HCT116 (cell line): ENCODE results near the gene TAF1C. TPM values are rescaled to one million over a fixed set of nuclear protein-coding genes. Genes with fewer than 3 reads are reported as not detected.

Source experiments
- ATAC-seq: fragments of 200-7000 bp; cut with Tn5 transposase; 2 replicates; pipeline ENCODE4 v1.9.1; 2020; ENCODE audit warnings: mild to moderate bottlenecking, moderate library complexity
- BruUV-seq: library from RNA; stranded (reverse); fragments of 400-500 nt; replicated peaks from 2 replicates; lab custom pipeline; 2021; lab: Mats Ljungman, UMichigan
- CTCF ChIA-PET: fragments of 300-600 bp; sonication (Branson Sonifier 250); formaldehyde crosslinking; loops from one replicate; lab custom pipeline; 2021; ENCODE audit warnings: antibody characterized with exemption; lab: Charles Lee
- POLR2A ChIA-PET: fragments of 300-600, 350-600 bp; sonication (Branson Sonifier 250); formaldehyde crosslinking; loops from one replicate; lab custom pipeline; 2021; ENCODE audit warnings: antibody characterized with exemption; lab: Charles Lee
- RAD21 ChIA-PET, 2 experiments: fragments of 300-600 bp; sonication (Branson Sonifier 250); formaldehyde crosslinking; loops; one replicate each; lab custom pipeline; 2023; ENCODE audit warnings: low total read pairs in 2 of 2; ENCODE audit not compliant: uncharacterized antibody in 2 of 2, unreplicated experiment in 2 of 2, low non-redundant PET in 1 of 2; lab: Charles Lee
- DNase-seq: peaks from one replicate; pipeline ENCODE4 v3.0.0-alpha.2; 2010; ENCODE audit warnings: low read depth, low spot score
- H2AFZ ChIP-seq: fragments of 200-600 bp; shearing (Covaris generic), sonication (generic); 2 replicates; pipeline ENCODE4 v1.6.1; 2017; ENCODE audit warnings: low read depth, mixed run types, mixed read lengths, antibody characterized with exemption, low read length; ENCODE audit not compliant: poor library complexity, severe bottlenecking
- H3K27ac ChIP-seq: 2 replicates; pipeline ENCODE4 v1.5.1; 2012; ENCODE audit warnings: low read depth, low read length
- H3K27me3 ChIP-seq: fragments of 200-600 bp; sonication (generic); 2 replicates; pipeline ENCODE4 v1.6.1; 2016; ENCODE audit warnings: mixed run types, low read length, mixed read lengths; ENCODE audit not compliant: insufficient read depth
- H3K36me3 ChIP-seq, 2 experiments: fragments of 200-500 bp in 1 of 2; fragments of 200-600 bp in 1 of 2; sonication (Bioruptor generic) in 1 of 2; sonication (generic) in 1 of 2; 2 replicates each; pipeline versions ENCODE4 v1.5.1 to v1.6.1; 2014 to 2016; ENCODE audit warnings: low read length in 2 of 2, inconsistent platforms in 1 of 2, mixed read lengths in 1 of 2, mixed run types in 1 of 2; ENCODE audit not compliant: insufficient read depth in 2 of 2, control insufficient read depth in 1 of 2
- H3K4me1 ChIP-seq, 2 experiments: fragments of 200-600 bp in 1 of 2; sonication (generic) in 1 of 2; 2 replicates each; pipeline versions ENCODE4 v1.5.1 to v1.6.1; 2012 to 2017; ENCODE audit warnings: low read length in 2 of 2, inconsistent platforms in 1 of 2, mild to moderate bottlenecking in 1 of 2, mixed read lengths in 1 of 2, mixed run types in 1 of 2, moderate library complexity in 1 of 2; ENCODE audit not compliant: insufficient read depth in 2 of 2, control insufficient read depth in 1 of 2
- H3K4me2 ChIP-seq: fragments of 200-600 bp; sonication (generic); 2 replicates; pipeline ENCODE4 v1.6.1; 2017; ENCODE audit warnings: mixed run types, low read length, mixed read lengths
- H3K4me3 ChIP-seq, 2 experiments: fragments of 200-600 bp in 1 of 2; sonication (generic) in 1 of 2; replicated peaks in 1 of 2; 2 replicates each; pipeline ENCODE4 v1.5.1; 2011 to 2016; ENCODE audit warnings: low read length in 2 of 2, control low read depth in 1 of 2, low read depth in 1 of 2, mild to moderate bottlenecking in 1 of 2, mixed read lengths in 1 of 2, mixed run types in 1 of 2
- H3K79me2 ChIP-seq: fragments of 200-600 bp; sonication (generic); 2 replicates; pipeline ENCODE4 v1.6.1; 2017; ENCODE audit warnings: mild to moderate bottlenecking, mixed run types, low read length, moderate library complexity, mixed read lengths; ENCODE audit not compliant: insufficient read depth
- H3K9ac ChIP-seq: fragments of 200-600 bp; sonication (generic); 2 replicates; pipeline ENCODE4 v1.6.1; 2016; ENCODE audit warnings: low read length, mixed read lengths
- H3K9me2 ChIP-seq: fragments of 200-600 bp; sonication (generic), shearing (Covaris generic); 2 replicates; pipeline ENCODE4 v1.6.1; 2017; ENCODE audit warnings: mixed run types, mild to moderate bottlenecking, moderate library complexity; ENCODE audit not compliant: insufficient read depth
- H3K9me3 ChIP-seq, 2 experiments: fragments of 200-500 bp in 1 of 2; fragments of 200-600 bp in 1 of 2; sonication (Bioruptor generic) in 1 of 2; sonication (generic) in 1 of 2; 2 replicates each; pipeline ENCODE4 v1.6.1; 2014 to 2017; ENCODE audit warnings: low read length in 2 of 2, mixed read lengths in 2 of 2, inconsistent platforms in 1 of 2, low read depth in 1 of 2, mild to moderate bottlenecking in 1 of 2, mixed run types in 1 of 2, moderate library complexity in 1 of 2; ENCODE audit not compliant: control insufficient read depth in 1 of 2, insufficient read depth in 1 of 2
- H4K20me1 ChIP-seq: fragments of 200-600 bp; sonication (generic), shearing (Covaris generic); 2 replicates; pipeline ENCODE4 v1.6.1; 2017; ENCODE audit warnings: mixed run types, mild to moderate bottlenecking, moderate library complexity; ENCODE audit not compliant: insufficient read depth
- CBX3 ChIP-seq: IDR thresholded peaks from 2 replicates; pipeline ENCODE4 v1.6.1; 2012; ENCODE audit warnings: low read depth
- CTCF ChIP-seq, 3 experiments: fragments of 200-600 bp in 1 of 3; sonication (generic) in 1 of 3; IDR thresholded peaks in 2 of 3; conservative IDR thresholded peaks in 1 of 3; 2 replicates each; pipeline ENCODE4 v1.5.1; 2012 to 2017; ENCODE audit warnings: low read depth in 2 of 3, low read length in 2 of 3, antibody characterized with exemption in 1 of 3, borderline replicate concordance in 1 of 3, control low read depth in 1 of 3, mild to moderate bottlenecking in 1 of 3, mixed read lengths in 1 of 3, mixed run types in 1 of 3, moderate library complexity in 1 of 3; ENCODE audit not compliant: insufficient read depth in 1 of 3
- EGR1 ChIP-seq: IDR thresholded peaks from 2 replicates; pipeline ENCODE4 v1.6.1; 2012; ENCODE audit warnings: low read depth
- ELF1 ChIP-seq: IDR thresholded peaks from 2 replicates; pipeline ENCODE4 v1.6.1; 2012; ENCODE audit warnings: low read depth, borderline replicate concordance
- EZH2 ChIP-seq: fragments of 200-600 bp; sonication (generic); IDR thresholded peaks from 2 replicates; pipeline ENCODE4 v1.6.1; 2017; ENCODE audit warnings: antibody characterized with exemption, mixed run types
- EZH2phosphoT487 ChIP-seq: fragments of 200-600 bp; IDR thresholded peaks from 2 replicates; pipeline ENCODE4 v1.6.1; 2018; ENCODE audit warnings: antibody characterized with exemption, borderline replicate concordance
- FOSL1 ChIP-seq: IDR thresholded peaks from 2 replicates; pipeline ENCODE4 v1.6.1; 2012; ENCODE audit warnings: low read depth
- JUND ChIP-seq: IDR thresholded peaks from 2 replicates; pipeline ENCODE4 v1.6.1; 2012
- POLR2A ChIP-seq: IDR thresholded peaks from 2 replicates; pipeline ENCODE4 v1.7.0; 2011; ENCODE audit warnings: borderline replicate concordance; ENCODE audit not compliant: insufficient read depth, insufficient read length; ENCODE audit errors: extremely low read depth
- POLR2AphosphoS5 ChIP-seq: IDR thresholded peaks from 2 replicates; pipeline ENCODE4 v1.6.1; 2011; ENCODE audit warnings: mild to moderate bottlenecking, low read depth, low read length, moderate library complexity
- RAD21 ChIP-seq: IDR thresholded peaks from 2 replicates; pipeline ENCODE4 v1.6.1; 2012; ENCODE audit warnings: low read depth, mild to moderate bottlenecking
- SP1 ChIP-seq: IDR thresholded peaks from 2 replicates; pipeline ENCODE4 v1.6.1; 2012; ENCODE audit warnings: low read depth
- SRF ChIP-seq: IDR thresholded peaks from 2 replicates; pipeline ENCODE4 v1.6.1; 2012; ENCODE audit warnings: low read depth
- TCF7L2 ChIP-seq: IDR thresholded peaks from 2 replicates; pipeline ENCODE4 v1.7.0; 2011; ENCODE audit warnings: borderline replicate concordance, inconsistent platforms; ENCODE audit not compliant: insufficient read depth, insufficient read length; ENCODE audit errors: extremely low read depth
- YY1 ChIP-seq: IDR thresholded peaks from 2 replicates; pipeline ENCODE4 v1.6.1; 2011; ENCODE audit warnings: low read length, low read depth, moderate library complexity, mild to moderate bottlenecking; ENCODE audit not compliant: insufficient replicate concordance; ENCODE audit errors: extremely low read depth
- ZFX ChIP-seq: fragments of 450-650 bp; IDR thresholded peaks from 2 replicates; pipeline ENCODE4 v1.6.1; 2017
- ZNF274 ChIP-seq: fragments of 200-500 bp; sonication (Bioruptor generic); IDR thresholded peaks from 2 replicates; pipeline ENCODE4 v1.6.1; 2014; ENCODE audit warnings: mild to moderate bottlenecking, low read depth, low read length, inconsistent platforms
- intact Hi-C: fragments of 100-400 bp; cut with micrococcal nuclease; formaldehyde crosslinking; loops from 2 replicates; pipeline ENCODE4 v1.10.0; 2022
- total RNA-seq: library from RNA; stranded (reverse); gene quantifications from one replicate; pipeline ENCODE4 v1.2.1, GENCODE V29; 2021; ENCODE audit not compliant: unreplicated experiment
- TF ChIP-seq, protein P1 (sequence below): IDR thresholded peaks from 2 replicates; pipeline ENCODE4 v1.6.1; 2011; ENCODE audit warnings: mild to moderate bottlenecking, low read length, moderate library complexity; ENCODE audit not compliant: insufficient replicate concordance; ENCODE audit errors: extremely low read depth
- TF ChIP-seq, protein P2 (sequence below): IDR thresholded peaks from 2 replicates; pipeline ENCODE4 v1.6.1; 2012

TAF1C gene
- total RNA-seq, 1 experiment from 2014 or later = 76.3 TPM

DNA sequence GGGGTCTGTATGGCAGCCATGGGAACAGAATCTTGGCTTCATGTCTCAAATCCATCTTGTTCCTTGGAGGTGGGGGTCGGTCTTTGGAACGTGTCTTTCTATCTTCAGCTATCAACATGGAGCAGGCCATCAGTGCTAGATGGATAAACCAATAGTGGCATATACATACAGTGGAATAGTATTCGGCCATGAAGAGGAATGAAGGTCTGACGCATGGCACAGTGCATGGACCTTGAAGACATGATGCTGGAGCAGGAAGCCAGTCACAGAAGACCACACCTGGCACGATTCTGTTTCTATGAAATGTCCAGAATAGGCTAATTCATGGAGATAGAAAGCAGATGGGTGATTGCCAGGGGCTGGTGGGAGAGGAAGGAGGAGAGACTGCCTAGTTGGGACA lies 45.2 kb upstream of the TAF1C start:
- Histone ChIP-seq H3K9me3 (no peaks in the 10 kb centered on the region), H3K79me2 (no peaks in the 10 kb centered on the region), H3K4me1 (peaks cover 17 to 29% of the 10 kb centered on the region in 2 experiments), H3K4me3 (no peak overlapping the region), H3K9ac (no peak overlapping the region), H3K9me2 (no peaks in the 10 kb centered on the region), H3K27ac (no peak overlapping the region), H3K27me3 (peaks cover 11% of the 10 kb centered on the region; the same call in 1 of the 2 replicates), H2AFZ (no peak overlapping the region), H3K36me3 (no peaks in the 10 kb centered on the region), H4K20me1 (no peaks in the 10 kb centered on the region), H3K4me2 (no peak overlapping the region)
- DNase-seq = no peak
- ChIA-PET RAD21 (no interaction called here), POLR2A (no interaction called here), CTCF (no interaction called here)
- TF ChIP-seq SP1 (no peak), SRF (no peak), EZH2 (no peak), CTCF (IDR thresholded peaks at IDR 0.05 in 2 of 3, conservative IDR thresholded peaks at IDR 0.05 in 1 of 3; ENCODE audit: borderline replicate concordance in 1 of 3, insufficient read depth in 1 of 3, low read depth in 2 of 3, low read length in 2 of 3) (no peak), FOSL1 (no peak), POLR2AphosphoS5 (no peak), ZFX (no peak)
- BruUV-seq = no TSS peak
- ATAC-seq = no peak
- intact Hi-C loops = no loop called here

DNA sequence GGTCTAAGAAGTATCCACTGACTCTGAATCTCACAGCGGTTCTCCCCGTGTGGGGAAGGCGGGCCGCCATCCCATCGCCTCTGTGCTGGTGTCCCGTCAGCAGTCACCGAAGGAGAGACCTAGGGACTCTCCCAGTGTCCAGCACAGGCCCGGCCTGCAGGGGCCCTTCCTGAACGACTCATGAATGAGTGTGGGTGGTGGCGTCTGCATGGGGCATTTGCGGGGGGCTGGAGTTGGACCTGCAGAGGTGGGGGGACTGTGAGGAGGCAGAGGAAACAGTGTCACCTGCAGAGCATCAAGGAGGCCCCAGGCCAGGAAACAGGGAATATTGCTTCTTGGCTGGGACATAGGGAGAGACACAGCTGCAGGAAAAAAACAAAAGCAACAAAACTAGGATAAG lies 42.6 kb upstream of the TAF1C start:
- intact Hi-C loops = no loop called here
- Histone ChIP-seq H3K9me3 (no peaks in the 10 kb centered on the region), H3K27ac (no peak overlapping the region), H2AFZ (no peak overlapping the region), H3K9ac (no peak overlapping the region), H3K27me3 (peaks cover 8% of the 10 kb centered on the region; the same call in 1 of the 2 replicates), H3K4me2 (peak overlapping the region; percentile 78), H3K4me3 (no peak overlapping the region), H4K20me1 (no peaks in the 10 kb centered on the region), H3K36me3 (no peaks in the 10 kb centered on the region), H3K79me2 (no peaks in the 10 kb centered on the region), H3K9me2 (no peaks in the 10 kb centered on the region), H3K4me1 (peaks cover 17 to 37% of the 10 kb centered on the region in 2 experiments)
- POLR2A ChIA-PET = no interaction called here
- DNase-seq = no peak
- no peak for ATAC-seq
- CTCF ChIA-PET = no interaction called here
- no TSS peak for BruUV-seq
- RAD21 ChIA-PET = interaction anchor here in 1 of 2 experiments (0.7 kb wide), 1 partner anchor 25 kb away, joined by 3 read pairs; no protein-coding TSS in a partner anchor
- TF ChIP-seq RAD21 (no peak), JUND (no peak), POLR2A (no peak), CBX3 (no peak), ZNF274 (no peak), ELF1 (no peak), EZH2phosphoT487 (no peak), YY1 (no peak), TCF7L2 (no peak), SRF (no peak), EGR1 (no peak), SP1 (no peak), EZH2 (no peak), ZFX (no peak)
- TF ChIP-seq, protein P1, sequence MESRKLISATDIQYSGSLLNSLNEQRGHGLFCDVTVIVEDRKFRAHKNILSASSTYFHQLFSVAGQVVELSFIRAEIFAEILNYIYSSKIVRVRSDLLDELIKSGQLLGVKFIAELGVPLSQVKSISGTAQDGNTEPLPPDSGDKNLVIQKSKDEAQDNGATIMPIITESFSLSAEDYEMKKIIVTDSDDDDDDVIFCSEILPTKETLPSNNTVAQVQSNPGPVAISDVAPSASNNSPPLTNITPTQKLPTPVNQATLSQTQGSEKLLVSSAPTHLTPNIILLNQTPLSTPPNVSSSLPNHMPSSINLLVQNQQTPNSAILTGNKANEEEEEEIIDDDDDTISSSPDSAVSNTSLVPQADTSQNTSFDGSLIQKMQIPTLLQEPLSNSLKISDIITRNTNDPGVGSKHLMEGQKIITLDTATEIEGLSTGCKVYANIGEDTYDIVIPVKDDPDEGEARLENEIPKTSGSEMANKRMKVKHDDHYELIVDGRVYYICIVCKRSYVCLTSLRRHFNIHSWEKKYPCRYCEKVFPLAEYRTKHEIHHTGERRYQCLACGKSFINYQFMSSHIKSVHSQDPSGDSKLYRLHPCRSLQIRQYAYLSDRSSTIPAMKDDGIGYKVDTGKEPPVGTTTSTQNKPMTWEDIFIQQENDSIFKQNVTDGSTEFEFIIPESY = no peak
- TF ChIP-seq, protein P2, sequence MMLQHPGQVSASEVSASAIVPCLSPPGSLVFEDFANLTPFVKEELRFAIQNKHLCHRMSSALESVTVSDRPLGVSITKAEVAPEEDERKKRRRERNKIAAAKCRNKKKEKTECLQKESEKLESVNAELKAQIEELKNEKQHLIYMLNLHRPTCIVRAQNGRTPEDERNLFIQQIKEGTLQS = no peak
